Measurements from ENCODE around the gene MACROD2. TPM values are rescaled to one million over a fixed set of nuclear protein-coding genes. Genes with fewer than 3 reads are reported as not detected.

The MACROD2 gene
- total and polyA plus RNA-seq, 4 donors: 0.66 to 10.5 (median 3.3) TPM

DNA sequence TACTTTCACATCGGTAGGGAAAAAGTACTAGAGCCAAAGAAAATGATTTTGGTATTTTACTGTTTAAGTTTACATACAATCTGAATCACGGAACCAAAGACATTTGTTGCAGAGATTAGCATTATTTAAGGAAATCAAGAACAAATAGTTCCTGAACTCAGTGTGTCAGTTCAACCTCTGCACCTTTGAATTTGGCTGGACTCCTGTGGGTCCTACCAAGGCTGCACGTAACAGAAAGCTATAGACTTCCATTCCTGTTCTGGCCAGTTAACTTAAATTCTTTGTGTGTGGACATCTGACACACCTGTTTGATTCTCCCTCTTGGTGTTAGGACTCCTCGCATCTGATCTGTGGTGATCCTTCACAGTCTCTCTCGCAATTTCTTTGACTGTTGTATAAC, 69.6 kb downstream of the MACROD2 start:
- Histone ChIP-seq H3K9me3 (ENCODE audit: control insufficient read depth in 4 of 4, low read length in 3 of 4) (no peaks in the 10 kb centered on the region), H3K4me1 (ENCODE audit: control insufficient read depth in 4 of 4, insufficient read depth in 4 of 4, low read length in 3 of 4) (peaks cover 2 to 19% (median 6%) of the 10 kb centered on the region in 4 donors), H3K36me3 (ENCODE audit: control insufficient read depth in 4 of 4, insufficient read depth in 3 of 4, low read depth in 1 of 4, low read length in 3 of 4) (no peaks in the 10 kb centered on the region), H3K4me3 (ENCODE audit: low read depth in 1 of 3, low read length in 3 of 3) (no peak overlapping the region), H3K27me3 (ENCODE audit: control insufficient read depth in 4 of 4, insufficient read depth in 4 of 4, low read length in 3 of 4) (no peaks in the 10 kb centered on the region), H3K9ac (ENCODE audit: low read depth in 1 of 2, low read length in 2 of 2) (no peak overlapping the region), H3K27ac (ENCODE audit: low read depth in 1 of 2, low read length in 2 of 2) (no peak overlapping the region)
- DNase-seq (ENCODE audit: low spot score): no peak
- TF ChIP-seq, protein P1, sequence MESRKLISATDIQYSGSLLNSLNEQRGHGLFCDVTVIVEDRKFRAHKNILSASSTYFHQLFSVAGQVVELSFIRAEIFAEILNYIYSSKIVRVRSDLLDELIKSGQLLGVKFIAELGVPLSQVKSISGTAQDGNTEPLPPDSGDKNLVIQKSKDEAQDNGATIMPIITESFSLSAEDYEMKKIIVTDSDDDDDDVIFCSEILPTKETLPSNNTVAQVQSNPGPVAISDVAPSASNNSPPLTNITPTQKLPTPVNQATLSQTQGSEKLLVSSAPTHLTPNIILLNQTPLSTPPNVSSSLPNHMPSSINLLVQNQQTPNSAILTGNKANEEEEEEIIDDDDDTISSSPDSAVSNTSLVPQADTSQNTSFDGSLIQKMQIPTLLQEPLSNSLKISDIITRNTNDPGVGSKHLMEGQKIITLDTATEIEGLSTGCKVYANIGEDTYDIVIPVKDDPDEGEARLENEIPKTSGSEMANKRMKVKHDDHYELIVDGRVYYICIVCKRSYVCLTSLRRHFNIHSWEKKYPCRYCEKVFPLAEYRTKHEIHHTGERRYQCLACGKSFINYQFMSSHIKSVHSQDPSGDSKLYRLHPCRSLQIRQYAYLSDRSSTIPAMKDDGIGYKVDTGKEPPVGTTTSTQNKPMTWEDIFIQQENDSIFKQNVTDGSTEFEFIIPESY (IDR thresholded peaks at IDR 0.05): no peak
- peak; percentile 15 to 53 for TF ChIP-seq HNF4A (conservative IDR thresholded peaks at IDR 0.05)
- 78% methylated on average over 5 of the region's 5 CpGs for WGBS

DNA sequence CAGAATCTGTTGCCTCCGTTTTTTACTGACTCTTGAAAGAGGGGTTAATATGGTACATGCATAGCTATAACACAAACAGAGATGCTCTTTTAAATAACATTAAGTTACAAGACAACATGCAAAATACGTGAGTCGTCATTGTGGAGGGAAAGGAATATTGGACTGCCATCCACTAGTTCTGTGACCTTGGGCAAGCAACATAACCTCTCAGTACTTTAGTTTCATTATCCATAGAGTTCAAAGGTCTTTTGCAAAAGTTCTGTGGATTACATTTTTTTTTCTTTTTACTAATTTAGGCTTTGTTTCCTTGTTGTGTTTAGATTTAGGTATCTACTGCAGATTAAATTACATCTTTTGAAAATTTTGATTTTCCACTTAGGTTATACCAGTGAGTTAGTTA, 70.5 kb downstream of the MACROD2 start:
- H3K27me3 ChIP-seq (ENCODE audit: control insufficient read depth in 4 of 4, insufficient read depth in 4 of 4, low read length in 3 of 4): no peaks in the 10 kb centered on the region
- H3K4me3 ChIP-seq (ENCODE audit: low read depth in 1 of 3, low read length in 3 of 3): peak overlapping the region in 1 of 3 donors; percentile 30
- H3K4me1 ChIP-seq (ENCODE audit: control insufficient read depth in 4 of 4, insufficient read depth in 4 of 4, low read length in 3 of 4): peaks cover 2 to 19% (median 6%) of the 10 kb centered on the region in 4 donors
- 39% methylated on average over 3 of the region's 3 CpGs for whole genome bisulfite sequencing
- DNase-seq (ENCODE audit: low spot score): no peak
- no peaks in the 10 kb centered on the region for H3K9me3 ChIP-seq (ENCODE audit: control insufficient read depth in 4 of 4, low read length in 3 of 4)
- no peak overlapping the region for H3K9ac ChIP-seq (ENCODE audit: low read depth in 1 of 2, low read length in 2 of 2)
- no peaks in the 10 kb centered on the region for H3K36me3 ChIP-seq (ENCODE audit: control insufficient read depth in 4 of 4, insufficient read depth in 3 of 4, low read depth in 1 of 4, low read length in 3 of 4)
- H3K27ac ChIP-seq (ENCODE audit: low read depth in 1 of 2, low read length in 2 of 2): no peak overlapping the region
- TF ChIP-seq TAF1 (conservative IDR thresholded peaks at IDR 0.05): no peak
- TF ChIP-seq, protein P2, sequence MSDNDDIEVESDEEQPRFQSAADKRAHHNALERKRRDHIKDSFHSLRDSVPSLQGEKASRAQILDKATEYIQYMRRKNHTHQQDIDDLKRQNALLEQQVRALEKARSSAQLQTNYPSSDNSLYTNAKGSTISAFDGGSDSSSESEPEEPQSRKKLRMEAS (IDR thresholded peaks at IDR 0.05): no peak
- no peak for TF ChIP-seq EGR1 (IDR thresholded peaks at IDR 0.05; ENCODE audit: low read depth in 2 of 2)
- TF ChIP-seq NR2F2 (IDR thresholded peaks at IDR 0.05): peak; percentile 22
- no peak for TF ChIP-seq FOXA2 (IDR thresholded peaks at IDR 0.05)
- no peak for TF ChIP-seq FOXA1 (IDR thresholded peaks at IDR 0.05)
- TF ChIP-seq GABPA (IDR thresholded peaks at IDR 0.05 in 1 of 2, conservative IDR thresholded peaks at IDR 0.05 in 1 of 2): no peak
- peak; percentile 60 for TF ChIP-seq SP1 (IDR thresholded peaks at IDR 0.05)
- TF ChIP-seq, protein P3, sequence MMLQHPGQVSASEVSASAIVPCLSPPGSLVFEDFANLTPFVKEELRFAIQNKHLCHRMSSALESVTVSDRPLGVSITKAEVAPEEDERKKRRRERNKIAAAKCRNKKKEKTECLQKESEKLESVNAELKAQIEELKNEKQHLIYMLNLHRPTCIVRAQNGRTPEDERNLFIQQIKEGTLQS (IDR thresholded peaks at IDR 0.05): no peak
- TF ChIP-seq RXRA (IDR thresholded peaks at IDR 0.05): peak; percentile 21 to 47
- TF ChIP-seq, protein P4, sequence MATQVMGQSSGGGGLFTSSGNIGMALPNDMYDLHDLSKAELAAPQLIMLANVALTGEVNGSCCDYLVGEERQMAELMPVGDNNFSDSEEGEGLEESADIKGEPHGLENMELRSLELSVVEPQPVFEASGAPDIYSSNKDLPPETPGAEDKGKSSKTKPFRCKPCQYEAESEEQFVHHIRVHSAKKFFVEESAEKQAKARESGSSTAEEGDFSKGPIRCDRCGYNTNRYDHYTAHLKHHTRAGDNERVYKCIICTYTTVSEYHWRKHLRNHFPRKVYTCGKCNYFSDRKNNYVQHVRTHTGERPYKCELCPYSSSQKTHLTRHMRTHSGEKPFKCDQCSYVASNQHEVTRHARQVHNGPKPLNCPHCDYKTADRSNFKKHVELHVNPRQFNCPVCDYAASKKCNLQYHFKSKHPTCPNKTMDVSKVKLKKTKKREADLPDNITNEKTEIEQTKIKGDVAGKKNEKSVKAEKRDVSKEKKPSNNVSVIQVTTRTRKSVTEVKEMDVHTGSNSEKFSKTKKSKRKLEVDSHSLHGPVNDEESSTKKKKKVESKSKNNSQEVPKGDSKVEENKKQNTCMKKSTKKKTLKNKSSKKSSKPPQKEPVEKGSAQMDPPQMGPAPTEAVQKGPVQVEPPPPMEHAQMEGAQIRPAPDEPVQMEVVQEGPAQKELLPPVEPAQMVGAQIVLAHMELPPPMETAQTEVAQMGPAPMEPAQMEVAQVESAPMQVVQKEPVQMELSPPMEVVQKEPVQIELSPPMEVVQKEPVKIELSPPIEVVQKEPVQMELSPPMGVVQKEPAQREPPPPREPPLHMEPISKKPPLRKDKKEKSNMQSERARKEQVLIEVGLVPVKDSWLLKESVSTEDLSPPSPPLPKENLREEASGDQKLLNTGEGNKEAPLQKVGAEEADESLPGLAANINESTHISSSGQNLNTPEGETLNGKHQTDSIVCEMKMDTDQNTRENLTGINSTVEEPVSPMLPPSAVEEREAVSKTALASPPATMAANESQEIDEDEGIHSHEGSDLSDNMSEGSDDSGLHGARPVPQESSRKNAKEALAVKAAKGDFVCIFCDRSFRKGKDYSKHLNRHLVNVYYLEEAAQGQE (IDR thresholded peaks at IDR 0.05): no peak
- TF ChIP-seq, protein P1 (IDR thresholded peaks at IDR 0.05): no peak
- TF ChIP-seq HNF4G (IDR thresholded peaks at IDR 0.05): peak; percentile 83
- no peak for TF ChIP-seq JUND (IDR thresholded peaks at IDR 0.05)
- TF ChIP-seq RAD21 (IDR thresholded peaks at IDR 0.05): no peak
- TF ChIP-seq YY1 (IDR thresholded peaks at IDR 0.05): no peak
- TF ChIP-seq HNF4A (conservative IDR thresholded peaks at IDR 0.05): peak; percentile 88 to 98
- TF ChIP-seq, protein P5, sequence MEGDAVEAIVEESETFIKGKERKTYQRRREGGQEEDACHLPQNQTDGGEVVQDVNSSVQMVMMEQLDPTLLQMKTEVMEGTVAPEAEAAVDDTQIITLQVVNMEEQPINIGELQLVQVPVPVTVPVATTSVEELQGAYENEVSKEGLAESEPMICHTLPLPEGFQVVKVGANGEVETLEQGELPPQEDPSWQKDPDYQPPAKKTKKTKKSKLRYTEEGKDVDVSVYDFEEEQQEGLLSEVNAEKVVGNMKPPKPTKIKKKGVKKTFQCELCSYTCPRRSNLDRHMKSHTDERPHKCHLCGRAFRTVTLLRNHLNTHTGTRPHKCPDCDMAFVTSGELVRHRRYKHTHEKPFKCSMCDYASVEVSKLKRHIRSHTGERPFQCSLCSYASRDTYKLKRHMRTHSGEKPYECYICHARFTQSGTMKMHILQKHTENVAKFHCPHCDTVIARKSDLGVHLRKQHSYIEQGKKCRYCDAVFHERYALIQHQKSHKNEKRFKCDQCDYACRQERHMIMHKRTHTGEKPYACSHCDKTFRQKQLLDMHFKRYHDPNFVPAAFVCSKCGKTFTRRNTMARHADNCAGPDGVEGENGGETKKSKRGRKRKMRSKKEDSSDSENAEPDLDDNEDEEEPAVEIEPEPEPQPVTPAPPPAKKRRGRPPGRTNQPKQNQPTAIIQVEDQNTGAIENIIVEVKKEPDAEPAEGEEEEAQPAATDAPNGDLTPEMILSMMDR (IDR thresholded peaks at IDR 0.05; ENCODE audit: low read depth, low read length, missing input control): no peak

Data from liver (tissue), 9 donors.